Measurements from ENCODE around the gene GLRX2.

GRCh38 chr1:193118194-193118593, 13.0 kb upstream of the GLRX2 start:
- TF ChIP-seq CTCF (IDR thresholded peaks at IDR 0.05) (no peak), EP300 (IDR thresholded peaks at IDR 0.05) (no peak), POLR2A (IDR thresholded peaks at IDR 0.05) (no peak)

Measured in ovary (tissue), 3 donors.